ENCODE results near the gene NPIPB6.
"Not testable (repeated sequence)": the region's sequence is repeated elsewhere in the genome, so short reads cannot be mapped to it uniquely, and the experiment has no call there.

DNA sequence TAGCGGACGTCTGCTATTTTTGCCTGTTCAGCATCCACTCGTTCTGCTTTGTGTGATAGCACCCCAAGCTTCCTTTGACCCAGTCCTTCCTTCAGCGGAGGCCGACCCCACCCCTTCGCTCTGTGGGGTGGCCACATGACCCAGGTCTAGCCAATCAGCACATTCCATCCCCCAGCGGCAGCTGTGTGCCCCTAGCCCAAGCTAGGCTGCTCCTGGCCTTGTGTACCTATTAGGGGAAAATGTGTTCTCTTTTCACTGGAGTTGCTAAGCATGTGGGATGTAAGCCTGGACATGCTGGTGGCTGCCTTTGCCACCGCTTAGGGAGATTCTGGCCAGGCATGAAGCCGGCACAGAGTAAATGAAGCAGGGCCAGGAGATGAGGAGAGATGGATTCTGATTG is 33.1 kb downstream of the NPIPB6 start:
- not testable (repeated sequence) for TF ChIP-seq CTCF (conservative IDR thresholded peaks at IDR 0.05); ZFX (IDR thresholded peaks at IDR 0.05)

All from C4-2B (cell line).